Erythroblast (primary cell): ENCODE results near the gene ATG16L1.

Experiments used
- GATA1 ChIP-seq: IDR thresholded peaks from 2 replicates; pipeline ENCODE4 v1.6.1; 2011; ENCODE audit warnings: low read depth, mild to moderate bottlenecking, control low read depth, low read length, moderate library complexity
- POLR2A ChIP-seq: IDR thresholded peaks from 2 replicates; pipeline ENCODE4 v1.6.1; 2011; ENCODE audit warnings: mild to moderate bottlenecking, low read length

GRCh38 chr2:233307565-233307964 is 56.1 kb downstream of the ATG16L1 start, which contains the start of gene SAG:
- TF ChIP-seq POLR2A, result no peak
- no peak for TF ChIP-seq GATA1
